GM21529 (cell line): ENCODE results near the gene HHLA2.

Experiments used
- ATAC-seq: cut with Tn5 transposase; IDR thresholded peaks from one replicate; pipeline ENCODE4 v1.9.1; 2021; ENCODE audit not compliant: unreplicated experiment

Gene HHLA2

GRCh38 chr3:108298056-108298455, 1.7 kb downstream of the HHLA2 start:
- ATAC-seq = no peak

GRCh38 chr3:108300103-108300849, 3.9 kb downstream of the HHLA2 start:
- ATAC-seq = no peak

GRCh38 chr3:108301695-108302404, 5.5 kb downstream of the HHLA2 start:
- ATAC-seq = no peak

GRCh38 chr3:108302570-108302969, 6.2 kb downstream of the HHLA2 start:
- no peak for ATAC-seq

- no peak for ATAC-seq
Observed at GRCh38 chr3:108305484-108306172, 9.3 kb downstream of the HHLA2 start.

- ATAC-seq = no peak
Observed at GRCh38 chr3:108311797-108312196, 15.4 kb downstream of the HHLA2 start.

- ATAC-seq = no peak
Observed at GRCh38 chr3:108312656-108313055, 16.3 kb downstream of the HHLA2 start.

- no peak for ATAC-seq
Observed at GRCh38 chr3:108315767-108316301, 19.5 kb downstream of the HHLA2 start.

- ATAC-seq = no peak
Observed at GRCh38 chr3:108319428-108320082, 23.2 kb downstream of the HHLA2 start.

GRCh38 chr3:108320746-108321350, 24.5 kb downstream of the HHLA2 start:
- ATAC-seq = no peak

- no peak for ATAC-seq
Observed at GRCh38 chr3:108322352-108322751, 26.0 kb downstream of the HHLA2 start.

GRCh38 chr3:108324177-108324576, 27.8 kb downstream of the HHLA2 start:
- ATAC-seq = no peak

- no peak for ATAC-seq
Observed at GRCh38 chr3:108327168-108327567, 30.8 kb downstream of the HHLA2 start.

- no peak for ATAC-seq
Observed at GRCh38 chr3:108328821-108329486, 32.6 kb downstream of the HHLA2 start.

- ATAC-seq = no peak
Observed at GRCh38 chr3:108329508-108329907, 33.2 kb downstream of the HHLA2 start.

GRCh38 chr3:108329947-108330346, 33.6 kb downstream of the HHLA2 start:
- no peak for ATAC-seq

GRCh38 chr3:108331792-108332191, 35.4 kb downstream of the HHLA2 start:
- ATAC-seq = no peak

- no peak for ATAC-seq
Observed at GRCh38 chr3:108333961-108334360, 37.6 kb downstream of the HHLA2 start.

GRCh38 chr3:108334701-108335100, 38.4 kb downstream of the HHLA2 start:
- no peak for ATAC-seq

GRCh38 chr3:108338901-108339545, 42.7 kb downstream of the HHLA2 start:
- ATAC-seq = no peak
